A549 (cell line): ENCODE results near the gene SORBS1. TPM values are rescaled to one million over a fixed set of nuclear protein-coding genes. Genes with fewer than 3 reads are reported as not detected.

Source experiments
- ATAC-seq, 2 experiments: fragments of 200-7000 bp in 1 of 2; fragments of >200 bp in 1 of 2; cut with Nextera tagmentation in 1 of 2; cut with Tn5 transposase in 1 of 2; 3 replicates each; pipeline versions ENCODE4 v1.8.0 to v1.9.1; 2018 to 2020; ENCODE audit warnings: mild to moderate bottlenecking in 1 of 2, moderate library complexity in 1 of 2
- CTCF ChIA-PET: fragments of 300-600 bp; sonication (Branson Sonifier 250); formaldehyde crosslinking; extraction: SDS; loops from one replicate; lab custom pipeline; 2021; ENCODE audit warnings: antibody characterized with exemption, inconsistent platforms; lab: Yijun Ruan, JAX
- POLR2A ChIA-PET: fragments of 350-600 bp; formaldehyde crosslinking; extraction: SDS; loops from one replicate; lab custom pipeline; 2021; ENCODE audit warnings: antibody characterized with exemption, inconsistent platforms; lab: Yijun Ruan, JAX
- DNase-seq, 2 experiments: peaks; one replicate each; pipeline versions ENCODE4 v3.0.0 to v3.0.0-alpha.2; 2011 to 2016; ENCODE audit warnings: low read depth in 1 of 2, low spot score in 1 of 2
- FAIRE-seq: peaks from 2 replicates; lab custom pipeline; 2011; peaks lifted over from hg19 to GRCh38; lab: Jason Lieb, UNC
- H3K27ac ChIP-seq, 2 experiments: fragments of >200 bp; sonication (Bioruptor Twin); formaldehyde crosslinking; 3 replicates each; pipeline ENCODE4 v1.5.1; 2016 to 2017
- H3K4me1 ChIP-seq: fragments of >200 bp; sonication (Bioruptor Twin); formaldehyde crosslinking; 3 replicates; pipeline ENCODE4 v1.6.1; 2016
- H3K4me2 ChIP-seq: fragments of >200 bp; sonication (Bioruptor Twin); formaldehyde crosslinking; 3 replicates; pipeline ENCODE4 v1.6.1; 2016
- H3K4me3 ChIP-seq: fragments of >200 bp; sonication (Bioruptor Twin); formaldehyde crosslinking; 3 replicates; pipeline ENCODE4 v1.5.1; 2016
- H3K9me3 ChIP-seq: fragments of >200 bp; sonication (Bioruptor Twin); formaldehyde crosslinking; 3 replicates; pipeline ENCODE4 v1.6.1; 2016
- ATOH8 ChIP-seq: fragments of 250-450 bp; sonication (Bioruptor Pico); IDR thresholded peaks from 2 replicates; pipeline ENCODE4 v1.5.0; 2020; ENCODE audit warnings: low read depth, mild to moderate bottlenecking, moderate library complexity
- BHLHE40 ChIP-seq: IDR thresholded peaks from 2 replicates; pipeline ENCODE4 v1.6.1; 2012; ENCODE audit warnings: low read depth, low read length, inconsistent platforms
- CHD2 ChIP-seq: fragments of 150-350 bp; IDR thresholded peaks from 2 replicates; pipeline ENCODE4 v1.6.1; 2014; ENCODE audit warnings: low read length; ENCODE audit not compliant: partially characterized antibody
- ESRRA ChIP-seq: fragments of 150-350 bp; IDR thresholded peaks from 2 replicates; pipeline ENCODE4 v1.6.1; 2014; ENCODE audit warnings: mild to moderate bottlenecking, low read length, borderline replicate concordance
- FOSL2 ChIP-seq, 2 experiments: fragments of 450-650 bp in 1 of 2; fragments of >200 bp in 1 of 2; sonication (Bioruptor Twin) in 1 of 2; formaldehyde crosslinking; IDR thresholded peaks; 2 replicates each; pipeline versions ENCODE4 v1.5.0 to v1.6.1; 2016 to 2020; ENCODE audit warnings: mild to moderate bottlenecking in 1 of 2, moderate library complexity in 1 of 2
- HMGXB4 ChIP-seq: fragments of 250-450 bp; sonication (Bioruptor Pico); IDR thresholded peaks from 2 replicates; pipeline ENCODE4 v1.5.0; 2021; ENCODE audit warnings: mild to moderate bottlenecking, moderate library complexity, borderline replicate concordance
- HOXA7 ChIP-seq: fragments of 250-450 bp; sonication (Bioruptor Pico); IDR thresholded peaks from 2 replicates; pipeline ENCODE4 v1.5.0; 2020; ENCODE audit warnings: mild to moderate bottlenecking, moderate library complexity
- JUN ChIP-seq, 2 experiments: fragments of >200 bp; sonication (Bioruptor Twin); formaldehyde crosslinking; IDR thresholded peaks; 2 replicates in 1 of 2; 3 replicates in 1 of 2; pipeline ENCODE4 v1.6.1; 2016 to 2017
- MAFK ChIP-seq: fragments of 450-650 bp; IDR thresholded peaks from 2 replicates; pipeline ENCODE4 v1.6.1; 2014; ENCODE audit not compliant: partially characterized antibody
- NPAS2 ChIP-seq: fragments of 250-450 bp; sonication (Bioruptor Pico); IDR thresholded peaks from 2 replicates; pipeline ENCODE4 v1.8.0; 2022; ENCODE audit warnings: mild to moderate bottlenecking, moderate library complexity, borderline replicate concordance
- POLR2A ChIP-seq: IDR thresholded peaks from 2 replicates; pipeline ENCODE4 v1.6.1; 2012; ENCODE audit warnings: mild to moderate bottlenecking, low read length
- POLR2AphosphoS2 ChIP-seq: conservative IDR thresholded peaks from 2 replicates; pipeline ENCODE4 v1.6.1; 2012; ENCODE audit warnings: low read length, improper control_type of control experiment, inconsistent platforms
- RAD21 ChIP-seq, 2 experiments: fragments of >200 bp in 1 of 2; sonication (Bioruptor Twin) in 1 of 2; formaldehyde crosslinking in 1 of 2; IDR thresholded peaks in 1 of 2; conservative IDR thresholded peaks in 1 of 2; 2 replicates in 1 of 2; 3 replicates in 1 of 2; pipeline ENCODE4 v1.6.1; 2012 to 2018; ENCODE audit warnings: inconsistent platforms in 1 of 2
- REST ChIP-seq: fragments of 200-600 bp; sonication (generic); IDR thresholded peaks from 2 replicates; pipeline ENCODE4 v1.6.1; 2016; ENCODE audit warnings: antibody characterized with exemption, mild to moderate bottlenecking, moderate library complexity
- RNF2 ChIP-seq: fragments of 200-600 bp; sonication (generic); IDR thresholded peaks from 2 replicates; pipeline ENCODE4 v1.6.1; 2016; ENCODE audit warnings: low read depth, mild to moderate bottlenecking, antibody characterized with exemption, moderate library complexity, borderline replicate concordance
- WGBS: methylation state at CpG from one replicate; pipeline ENCODE4 v1.1.6; 2017; ENCODE audit errors: missing lambda C conversion rate; 5-methylcytosine and 5-hydroxymethylcytosine counted together
- polyA plus RNA-seq, 4 experiments: library from polyadenylated mRNA; depleted of rRNA in 3 of 4; stranded (reverse); fragments of >200 nt; fragmentation: RNase III in 1 of 4; extraction: RNeasy Plus Mini Kit Qiagen cat#74134 plus additional on column Dnase treatment in 1 of 4; gene quantifications; 2 replicates in 3 of 4; 3 replicates in 1 of 4; pipeline ENCODE4 v1.2.3, GENCODE V29; 2011 to 2017
- TF ChIP-seq, protein P1 (sequence below): fragments of 450-650 bp; IDR thresholded peaks from 2 replicates; pipeline ENCODE4 v1.6.1; 2014; ENCODE audit warnings: antibody characterized with exemption
- TF ChIP-seq, protein P2 (sequence below): IDR thresholded peaks from 2 replicates; pipeline ENCODE4 v1.6.1; 2012; ENCODE audit warnings: low read depth, borderline replicate concordance

Gene SORBS1
- polyA plus RNA-seq, 2 of the 4 experiments (the other 2 are of a cell fraction), result 0.39 to 0.80 TPM

DNA sequence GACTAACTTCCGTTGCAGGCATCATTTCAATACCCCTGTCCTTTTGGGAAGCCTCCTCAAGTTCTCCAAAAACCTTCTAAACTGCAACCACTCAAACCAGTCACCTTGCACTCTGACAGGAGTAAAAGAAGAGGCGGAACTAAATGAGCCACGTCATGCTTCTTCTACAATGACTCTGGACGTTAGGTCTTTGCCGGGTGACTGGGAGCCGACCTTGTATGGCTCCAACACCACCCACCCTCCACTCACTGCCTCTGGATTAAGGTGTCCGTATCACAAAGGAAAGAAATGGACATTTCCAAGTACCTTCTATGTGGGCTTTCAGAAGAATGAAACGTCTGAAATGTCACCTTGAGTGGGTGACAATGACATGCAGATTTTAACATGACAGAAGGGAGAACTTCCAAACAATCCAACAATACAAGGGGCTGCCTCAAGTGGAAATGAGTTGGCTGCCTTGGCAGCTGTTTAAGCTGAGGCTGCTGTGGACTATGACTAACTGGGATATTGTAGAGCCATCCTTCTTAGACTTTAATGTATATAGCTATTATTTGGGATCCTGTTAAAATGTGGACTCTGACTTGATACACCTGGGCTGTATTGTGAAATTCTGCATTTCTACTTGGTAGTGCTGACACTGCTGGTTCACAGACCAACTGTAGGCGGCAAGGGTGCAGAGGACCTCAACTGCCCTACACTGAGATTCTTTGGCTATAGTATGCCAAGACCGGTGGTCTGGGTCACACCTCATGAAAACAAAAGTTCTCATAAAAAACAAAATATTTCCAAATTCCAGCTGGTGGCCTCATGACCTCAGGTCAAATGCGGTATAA is 236.5 kb downstream of the SORBS1 start:
- DNase-seq, result no peak
- 77% methylated on average over 11 of the region's 11 CpGs for WGBS
- Histone ChIP-seq H3K4me3 (no peak overlapping the region), H3K4me2 (no peak overlapping the region), H3K27ac (no peak overlapping the region), H3K4me1 (peaks cover 3% of the 10 kb centered on the region; the same call in 2 of the 3 replicates), H3K9me3 (no peaks in the 10 kb centered on the region)
- ATAC-seq, result no peak
- no peak for TF ChIP-seq MAFK
- TF ChIP-seq POLR2A, result no peak
- FAIRE-seq, result no peak
- ChIA-PET CTCF (interaction anchor here (0.6 to 0.9 kb wide), 3 partner anchors 24 to 630 kb away, joined by 3 to 8 read pairs (median 4); no protein-coding TSS in a partner anchor), POLR2A (no interaction called here)

GRCh38 chr10:95321554-95322301 is 239.4 kb downstream of the SORBS1 start:
- POLR2A ChIA-PET, result no interaction called here
- Histone ChIP-seq H3K27ac (no peak overlapping the region), H3K4me3 (no peak overlapping the region), H3K4me1 (no peaks in the 10 kb centered on the region), H3K4me2 (no peak overlapping the region), H3K9me3 (no peaks in the 10 kb centered on the region)
- CTCF ChIA-PET, result interaction anchor here (0.7 kb wide), 1 partner anchor 42 kb away, joined by 3 read pairs; no protein-coding TSS in a partner anchor
- 74% methylated on average over 10 of the region's 10 CpGs for WGBS
- no peak for TF ChIP-seq JUN (IDR thresholded peaks at IDR 0.05)
- TF ChIP-seq, protein P1, sequence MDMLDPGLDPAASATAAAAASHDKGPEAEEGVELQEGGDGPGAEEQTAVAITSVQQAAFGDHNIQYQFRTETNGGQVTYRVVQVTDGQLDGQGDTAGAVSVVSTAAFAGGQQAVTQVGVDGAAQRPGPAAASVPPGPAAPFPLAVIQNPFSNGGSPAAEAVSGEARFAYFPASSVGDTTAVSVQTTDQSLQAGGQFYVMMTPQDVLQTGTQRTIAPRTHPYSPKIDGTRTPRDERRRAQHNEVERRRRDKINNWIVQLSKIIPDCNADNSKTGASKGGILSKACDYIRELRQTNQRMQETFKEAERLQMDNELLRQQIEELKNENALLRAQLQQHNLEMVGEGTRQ, result no peak
- TF ChIP-seq BHLHE40, result no peak
- no peak for TF ChIP-seq RNF2
- no peak for TF ChIP-seq REST
- no peak for TF ChIP-seq FOSL2 (IDR thresholded peaks at IDR 0.05)
- TF ChIP-seq FOSL2 (CRISPR knock-in tag; IDR thresholded peaks at IDR 0.05), result no peak
- TF ChIP-seq CHD2, result no peak
- TF ChIP-seq ATOH8, result no peak
- no peak for FAIRE-seq
- no peak for ATAC-seq
- no peak for DNase-seq

DNA sequence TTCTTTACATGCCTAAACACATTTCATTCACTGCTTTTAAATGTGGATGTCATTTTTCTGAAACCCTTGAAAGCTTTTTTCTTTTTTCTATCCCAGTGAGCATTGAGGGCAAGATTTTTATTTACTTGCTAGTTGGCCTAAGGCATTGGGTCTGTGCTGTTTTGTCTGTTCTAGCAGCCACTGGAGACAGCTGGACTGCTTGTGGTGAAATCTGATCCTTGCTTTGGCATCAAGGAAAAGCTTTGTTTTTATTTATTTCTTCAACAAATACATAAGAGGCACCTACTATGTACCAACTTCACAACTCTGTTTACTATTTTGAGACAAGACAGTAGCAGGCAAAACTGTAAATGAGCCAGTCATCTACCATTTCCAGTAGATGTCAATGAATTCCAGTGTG is 241.9 kb downstream of the SORBS1 start:
- ChIA-PET CTCF (interaction anchor here (0.9 to 1.0 kb wide), 2 partner anchors 10 to 76 kb away, joined by 3 read pairs; no protein-coding TSS in a partner anchor), POLR2A (no interaction called here)
- Histone ChIP-seq H3K27ac (no peak overlapping the region), H3K4me1 (no peaks in the 10 kb centered on the region), H3K4me2 (no peak overlapping the region), H3K9me3 (no peaks in the 10 kb centered on the region), H3K4me3 (no peak overlapping the region)
- ATAC-seq, result no peak
- no peak for FAIRE-seq
- no peak for DNase-seq
- TF ChIP-seq ESRRA (no peak), HOXA7 (no peak), HMGXB4 (no peak), RAD21 (conservative IDR thresholded peaks at IDR 0.05 in 1 of 2, IDR thresholded peaks at IDR 0.05 in 1 of 2) (no peak), POLR2AphosphoS2 (no peak), REST (no peak), NPAS2 (CRISPR knock-in tag) (no peak), BHLHE40 (no peak)
- TF ChIP-seq, protein P2, sequence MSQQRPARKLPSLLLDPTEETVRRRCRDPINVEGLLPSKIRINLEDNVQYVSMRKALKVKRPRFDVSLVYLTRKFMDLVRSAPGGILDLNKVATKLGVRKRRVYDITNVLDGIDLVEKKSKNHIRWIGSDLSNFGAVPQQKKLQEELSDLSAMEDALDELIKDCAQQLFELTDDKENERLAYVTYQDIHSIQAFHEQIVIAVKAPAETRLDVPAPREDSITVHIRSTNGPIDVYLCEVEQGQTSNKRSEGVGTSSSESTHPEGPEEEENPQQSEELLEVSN, result no peak
